NCI-H526 (cell line): Measurements from ENCODE around the gene SCIN.
"Not testable (repeated sequence)": the region's sequence is repeated elsewhere in the genome, so short reads cannot be mapped to it uniquely, and the experiment has no call there.

Source experiments
- DNase-seq, 2 experiments: peaks; one replicate each; lab custom pipeline; 2025; lab: John Stamatoyannopoulos, UW

Gene SCIN

DNA sequence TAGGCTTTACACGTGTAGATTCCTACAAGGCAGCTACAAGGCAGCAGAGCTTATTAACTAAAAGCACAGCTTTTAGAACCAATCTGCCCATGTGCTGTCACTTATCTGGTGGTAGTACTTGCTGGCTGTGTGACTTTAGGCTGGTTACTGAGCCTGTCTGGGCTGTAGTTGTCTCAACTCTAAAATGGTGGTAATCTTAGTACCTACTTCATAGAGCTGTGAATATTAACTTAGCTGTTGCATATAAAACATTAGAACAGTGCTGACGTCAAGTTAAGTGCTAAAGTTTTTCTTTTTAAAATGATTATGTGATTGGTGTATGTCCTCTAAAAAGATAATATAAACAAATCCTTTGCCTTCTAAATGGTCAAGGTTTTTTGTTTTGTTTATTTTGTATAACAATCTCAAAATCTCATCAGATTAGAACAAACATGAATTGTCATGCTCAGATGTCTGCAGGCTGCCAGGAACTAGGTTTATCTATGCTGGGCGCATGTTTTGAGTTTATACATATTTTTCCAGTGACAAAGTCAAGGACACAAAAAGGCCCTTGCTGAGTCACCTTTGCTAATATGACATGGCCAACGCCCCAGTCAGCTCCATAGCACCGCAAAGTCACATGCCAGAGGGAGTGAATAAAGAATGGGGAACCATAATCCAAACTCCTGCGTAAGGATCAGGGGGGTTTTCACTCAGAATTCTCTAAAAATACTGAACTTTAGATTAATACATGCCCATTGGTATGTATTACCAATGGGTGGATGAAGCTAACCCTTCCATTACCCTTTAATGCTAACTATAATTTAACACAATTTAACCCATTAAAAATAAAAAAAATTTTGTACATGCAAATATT lies 77.1 kb downstream of the SCIN start:
- DNase-seq = no peak

DNA sequence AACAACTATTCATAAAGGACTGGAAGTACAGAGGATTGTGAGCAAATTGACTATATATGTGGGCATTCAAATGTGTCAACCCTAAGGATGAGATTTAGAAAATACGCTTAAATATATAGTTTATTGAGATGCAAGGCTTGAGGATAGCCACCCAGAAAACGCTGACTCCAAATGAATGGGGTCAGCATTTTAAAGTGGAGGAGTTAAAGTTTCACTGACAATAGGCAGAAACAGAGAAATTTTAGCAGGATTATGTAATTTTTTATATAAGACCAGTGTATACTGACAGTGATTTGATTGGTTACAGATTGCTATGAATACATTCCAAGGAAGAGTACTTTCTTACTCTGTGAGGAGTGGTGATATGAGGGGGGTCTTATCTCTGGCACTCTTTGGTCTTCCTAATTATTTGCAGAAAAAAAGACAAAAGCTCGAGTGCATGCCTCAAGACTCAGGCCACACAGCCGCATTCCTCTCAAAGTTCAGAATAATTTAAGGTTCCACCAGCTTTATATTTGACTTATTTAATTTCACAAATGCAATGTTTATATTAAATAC lies 78.3 kb downstream of the SCIN start:
- DNase-seq = no peak

DNA sequence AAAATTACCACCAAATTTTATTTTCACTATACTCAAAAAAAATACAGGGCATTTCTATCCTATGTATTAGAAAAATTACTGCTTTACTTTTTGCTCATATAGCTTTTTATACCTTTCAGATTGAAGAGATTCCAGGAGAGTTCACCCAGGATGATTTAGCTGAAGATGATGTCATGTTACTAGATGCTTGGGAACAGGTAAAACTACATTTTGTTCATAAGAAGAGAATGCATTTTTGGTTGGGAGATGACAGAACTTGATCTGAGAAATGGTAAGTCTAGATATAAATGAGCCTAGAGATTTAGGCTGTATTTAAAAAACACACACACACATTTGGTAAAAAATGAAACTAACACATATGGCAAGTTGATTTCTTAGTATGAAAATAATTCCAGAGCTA lies 78.8 kb downstream of the SCIN start:
- no peak for DNase-seq

DNA sequence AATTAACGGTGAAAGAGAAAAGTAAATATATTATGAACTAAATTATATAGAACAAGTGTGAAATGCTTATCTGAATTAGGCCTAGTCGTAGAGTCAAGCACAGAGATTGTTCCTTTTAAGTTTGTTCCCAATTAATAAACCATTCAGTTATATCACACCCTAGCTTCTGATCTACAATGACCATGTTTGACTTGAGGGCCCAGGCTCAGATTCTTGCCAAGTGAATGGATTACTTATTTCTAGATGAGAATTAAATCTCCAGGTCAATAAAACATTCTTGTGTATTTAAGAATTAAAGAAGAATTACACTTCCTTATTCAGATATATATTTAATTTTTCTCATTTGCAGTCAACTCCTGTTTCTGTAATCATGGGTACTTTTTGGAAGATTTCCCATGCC lies 79.6 kb downstream of the SCIN start:
- DNase-seq = no peak

DNA sequence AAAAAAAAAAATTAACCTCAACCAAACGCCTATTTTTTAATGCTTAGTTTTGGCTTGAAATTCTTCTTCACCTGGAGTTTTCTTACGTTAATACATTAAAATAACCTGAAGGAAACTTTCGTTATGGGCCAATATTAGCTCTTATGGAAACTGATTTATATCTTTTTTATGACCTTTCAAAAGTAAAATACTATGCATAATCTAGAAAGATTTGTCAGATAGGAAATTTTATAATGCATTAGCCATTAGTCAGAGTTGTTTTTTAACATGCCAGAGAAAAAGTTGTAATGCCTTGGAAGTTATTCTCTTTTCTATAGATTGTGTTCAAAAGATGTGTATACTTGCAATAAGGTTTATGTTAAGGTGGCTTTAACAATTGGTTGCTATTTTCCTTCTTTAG lies 82.6 kb downstream of the SCIN start:
- no peak for DNase-seq

DNA sequence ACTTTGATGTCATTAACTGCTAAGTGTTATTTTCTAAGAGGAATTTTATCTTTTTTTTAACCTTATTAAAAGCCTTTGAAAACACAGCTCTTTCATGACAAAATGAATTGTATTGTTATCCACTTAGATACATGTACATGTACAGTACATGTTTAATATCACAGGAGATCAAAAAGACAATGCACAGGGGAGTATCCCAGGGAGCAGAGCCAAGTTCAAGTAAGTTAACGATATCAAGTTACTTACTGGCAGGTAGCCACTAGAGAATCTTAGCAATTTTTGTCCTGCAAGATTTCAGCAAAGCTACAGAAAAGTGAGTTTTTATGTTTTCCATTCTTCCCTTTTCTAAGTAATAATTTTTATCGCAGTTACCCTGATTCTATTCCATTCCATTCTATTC lies 83.0 kb downstream of the SCIN start:
- no peak for DNase-seq

DNA sequence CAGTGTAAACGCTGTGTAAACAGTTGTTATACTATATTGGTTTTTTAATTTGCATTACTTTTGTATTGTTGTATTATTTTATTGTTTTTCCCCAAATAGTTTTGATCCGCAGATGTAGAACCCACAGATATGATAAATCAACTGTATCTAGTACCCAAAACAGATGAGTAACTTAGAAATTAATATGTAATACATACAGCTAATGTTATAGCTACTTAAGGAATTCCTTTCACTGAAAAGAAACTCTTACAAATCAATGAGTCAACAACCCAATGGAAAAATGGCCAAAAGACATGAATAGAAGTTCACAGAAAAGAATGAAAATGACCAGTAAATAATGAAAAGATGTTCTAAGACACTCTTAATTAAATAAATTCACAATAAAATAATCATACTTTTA lies 84.6 kb downstream of the SCIN start:
- no peak for DNase-seq

DNA sequence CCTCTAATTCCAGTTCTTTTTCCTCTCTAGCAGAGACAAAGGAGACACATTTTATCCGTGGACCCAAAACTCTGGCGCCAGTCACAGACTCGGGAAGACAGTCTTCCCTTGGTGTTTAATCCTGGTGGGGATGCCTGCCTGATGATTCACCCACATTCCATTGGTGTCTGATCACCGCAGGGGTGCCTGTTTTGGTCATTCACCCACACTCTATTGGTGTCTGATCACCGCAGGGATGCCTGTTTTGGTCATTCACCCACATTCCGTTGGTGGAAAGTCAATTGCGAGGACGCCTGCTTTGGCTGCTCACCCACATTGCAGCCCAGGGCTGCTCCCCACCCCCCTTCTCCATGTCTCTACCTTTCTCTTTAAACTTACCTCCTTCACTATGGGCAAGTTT lies 89.9 kb downstream of the SCIN start:
- DNase-seq = not testable (repeated sequence)

DNA sequence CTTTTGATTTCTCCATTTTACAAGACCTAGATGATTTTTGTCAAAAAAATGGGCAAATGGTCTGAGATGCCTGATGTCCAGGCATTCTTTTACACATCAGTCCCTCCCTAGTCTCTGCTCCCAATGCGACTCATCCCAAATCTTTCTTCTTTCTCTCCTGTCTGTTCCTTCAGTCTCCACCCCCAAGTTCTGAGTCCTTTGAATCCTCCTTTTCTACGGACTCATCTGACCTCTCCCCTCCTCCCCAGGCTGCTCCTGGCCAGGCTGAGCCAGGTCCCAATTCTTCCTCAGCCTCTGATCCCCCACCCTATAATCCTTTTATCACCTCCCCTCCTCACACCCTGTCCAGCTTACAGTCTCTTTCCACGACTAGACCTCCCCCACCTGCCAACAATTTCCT lies 90.5 kb downstream of the SCIN start:
- DNase-seq = not testable (repeated sequence)

DNA sequence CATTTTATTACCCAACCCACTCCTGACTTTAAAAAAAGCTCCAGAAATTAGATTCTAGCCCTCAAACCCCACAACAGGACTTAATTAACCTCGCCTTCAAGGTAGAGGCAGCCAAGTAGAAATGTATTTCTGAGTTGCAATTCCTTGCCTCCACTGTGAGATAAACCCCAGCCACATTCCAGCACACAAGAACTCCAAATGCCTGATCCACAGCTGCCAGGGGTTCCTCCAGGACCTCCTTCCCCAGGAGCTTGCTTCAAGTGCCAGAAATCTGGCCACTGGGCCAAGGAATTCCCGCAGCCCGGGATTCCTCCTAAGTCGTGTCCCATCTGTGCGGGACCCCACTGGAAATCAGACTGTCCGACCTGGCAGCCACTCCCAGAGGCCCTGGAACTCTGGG lies 91.1 kb downstream of the SCIN start:
- no peak for DNase-seq

DNA sequence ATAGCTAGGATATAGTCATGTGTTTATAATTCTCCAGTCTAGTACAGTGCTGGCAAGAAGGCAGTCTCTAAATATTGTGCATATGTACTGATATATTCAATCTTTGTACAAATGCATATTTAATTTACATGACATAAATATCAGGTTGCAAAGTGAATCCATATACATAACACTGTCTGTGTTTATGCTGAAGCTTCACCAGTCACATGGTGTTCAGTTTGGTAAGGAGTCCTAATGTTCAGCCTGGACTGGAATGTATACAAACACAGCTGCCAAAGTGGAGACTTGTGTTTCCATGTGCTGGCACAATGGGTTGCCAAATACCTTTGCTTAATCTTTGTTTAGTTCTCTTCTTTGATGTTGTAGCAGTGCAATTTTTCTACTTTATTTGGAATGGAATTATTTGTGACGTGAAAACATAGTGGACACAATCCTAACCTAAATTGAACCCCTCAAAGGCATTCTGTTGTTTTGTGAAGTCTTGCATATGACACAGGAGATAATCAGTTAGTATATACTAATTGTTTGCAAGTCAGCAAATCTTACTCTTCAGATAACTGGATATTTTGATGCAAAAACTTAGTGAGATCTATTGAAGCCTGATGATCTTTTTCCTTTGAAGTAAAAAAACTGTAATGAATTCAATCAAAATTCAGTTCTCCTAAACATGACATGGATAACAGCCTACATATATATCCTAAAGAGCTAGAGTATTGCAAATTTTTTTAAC lies 99.6 kb downstream of the SCIN start:
- DNase-seq = peak in 1 of 2 experiments; percentile 4

DNA sequence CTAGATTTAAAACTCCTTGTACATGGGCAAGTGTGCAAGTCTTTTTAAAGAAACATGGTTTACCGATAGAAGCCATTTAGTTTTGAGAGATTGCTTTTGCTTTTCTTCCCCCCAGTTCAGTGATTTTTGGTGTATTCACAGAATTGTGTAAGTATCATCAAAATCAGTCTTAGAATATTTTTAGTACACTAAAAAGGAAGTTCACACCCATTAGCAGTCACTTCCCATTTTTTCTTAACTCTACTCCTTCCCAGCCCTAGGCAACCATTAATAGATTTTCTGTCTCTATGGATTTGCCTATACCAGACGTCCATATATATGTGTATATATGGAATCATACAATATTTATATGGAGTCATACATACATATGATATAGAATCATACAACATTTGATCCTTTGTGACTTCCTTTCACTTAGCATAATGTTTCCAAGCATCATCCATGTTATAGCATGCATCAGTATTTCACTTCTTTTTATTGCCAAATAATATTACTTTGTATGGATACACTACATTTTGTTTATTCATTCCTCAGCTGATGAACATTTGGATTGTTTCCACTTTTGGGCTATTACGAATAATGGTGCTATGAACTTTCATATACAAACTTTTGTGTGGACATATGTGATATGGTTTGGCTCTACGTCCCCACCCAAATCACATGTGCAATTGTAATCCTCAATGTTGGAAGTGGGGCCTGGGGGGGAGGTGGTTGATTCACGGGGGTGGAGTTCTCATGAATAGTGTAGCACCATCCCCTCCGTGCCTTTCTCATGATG lies 100.4 kb downstream of the SCIN start:
- DNase-seq = no peak

DNA sequence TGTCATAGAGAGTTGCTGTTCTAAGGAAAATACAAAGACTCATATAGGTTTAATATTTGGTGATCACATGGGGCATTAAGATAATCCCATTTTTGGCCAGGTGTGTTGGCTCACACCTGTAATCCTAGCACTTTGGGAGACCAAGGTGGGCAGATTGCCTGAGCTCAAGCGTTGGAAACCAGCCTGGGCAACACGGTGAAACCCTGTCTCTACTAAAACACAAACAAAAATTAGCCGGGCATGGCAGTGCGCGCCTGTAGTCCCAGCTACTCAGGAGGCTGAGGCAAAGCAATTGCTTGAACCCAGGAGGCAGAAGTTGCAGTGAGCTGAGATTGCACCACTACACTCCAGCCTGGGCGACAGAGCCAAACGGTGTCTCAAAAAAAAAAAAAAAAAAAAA lies 102.9 kb downstream of the SCIN start:
- DNase-seq = not testable (repeated sequence)

DNA sequence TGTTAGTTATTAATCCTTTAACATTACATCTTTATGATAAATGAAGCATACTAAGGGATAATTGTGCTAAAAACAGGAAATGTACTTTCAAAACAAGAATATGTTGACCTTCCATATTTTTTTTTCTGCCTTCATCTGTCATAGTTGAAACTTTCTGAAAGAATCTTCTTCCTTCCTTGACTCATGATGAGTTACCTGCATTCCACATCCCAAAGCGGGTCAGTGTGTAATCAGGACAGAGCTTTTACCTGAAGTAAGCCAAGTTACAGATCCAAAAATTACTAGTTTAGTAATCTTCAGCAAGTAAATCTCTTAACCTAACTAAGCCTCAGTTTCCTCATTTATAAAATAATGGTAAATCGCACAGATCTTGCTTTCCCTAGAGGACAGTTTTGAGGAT lies 103.5 kb downstream of the SCIN start:
- no peak for DNase-seq

DNA sequence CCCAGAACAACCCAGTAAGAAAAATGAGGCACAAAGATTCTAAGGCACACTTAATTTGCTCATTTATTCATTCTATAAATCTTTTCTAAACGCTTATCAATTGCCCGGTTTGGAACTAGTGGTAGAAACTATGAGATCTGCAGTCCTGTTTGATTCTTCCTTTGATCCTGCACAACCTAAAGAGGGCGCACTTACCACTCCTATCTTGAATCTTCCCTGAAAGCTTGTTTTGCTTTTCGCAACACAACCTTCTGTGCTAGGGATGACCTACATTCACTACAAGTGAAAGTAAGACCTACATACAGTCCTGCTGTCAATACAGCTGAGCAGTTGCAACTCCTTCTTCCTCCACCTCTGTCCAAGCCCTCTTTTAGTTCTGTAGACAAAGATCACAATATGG lies 104.3 kb downstream of the SCIN start:
- peak in 1 of 2 experiments; percentile 42 for DNase-seq

DNA sequence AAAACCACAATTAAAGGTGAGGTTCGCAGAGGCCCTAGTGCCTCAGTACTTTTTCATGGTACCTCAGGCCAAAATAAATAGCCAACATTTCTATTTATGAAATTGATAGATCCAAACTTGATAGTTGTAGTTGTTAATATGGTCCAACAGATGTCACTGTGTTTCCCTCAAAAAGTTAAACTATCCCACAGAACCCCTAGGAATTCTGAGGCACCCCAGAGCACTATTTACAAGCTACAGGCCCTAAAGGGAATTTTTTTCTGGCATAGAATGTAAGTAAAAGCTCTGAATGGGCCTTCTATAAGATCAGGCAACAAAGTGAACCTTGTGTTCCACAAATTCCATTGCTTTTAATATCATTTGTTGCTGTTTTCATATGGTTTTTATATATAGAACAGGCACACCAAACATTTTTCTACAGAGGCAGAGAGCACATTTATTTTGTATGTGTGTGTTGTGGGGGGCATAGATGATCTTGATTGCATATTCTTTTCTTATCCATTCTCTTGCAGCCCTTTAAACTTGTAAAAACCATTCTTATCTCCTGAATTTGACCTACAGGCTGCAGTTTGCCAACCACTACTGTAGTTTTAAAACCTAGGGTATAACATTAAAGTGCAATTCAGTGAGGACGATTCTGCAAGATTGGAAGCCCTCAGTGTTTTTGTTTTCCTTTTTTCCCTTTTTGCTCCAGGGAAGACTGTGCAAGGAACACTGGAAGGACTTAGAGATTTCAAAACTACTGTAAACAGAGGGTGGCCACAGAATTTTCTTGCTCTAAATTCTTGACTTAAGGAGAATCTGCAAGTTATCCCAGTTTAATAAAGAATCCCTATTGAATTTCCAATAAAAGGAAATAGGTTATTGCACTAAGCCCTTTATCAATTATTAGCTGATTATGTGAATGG lies 113.4 kb downstream of the SCIN start:
- DNase-seq = peak in 1 of 2 experiments; percentile 31

DNA sequence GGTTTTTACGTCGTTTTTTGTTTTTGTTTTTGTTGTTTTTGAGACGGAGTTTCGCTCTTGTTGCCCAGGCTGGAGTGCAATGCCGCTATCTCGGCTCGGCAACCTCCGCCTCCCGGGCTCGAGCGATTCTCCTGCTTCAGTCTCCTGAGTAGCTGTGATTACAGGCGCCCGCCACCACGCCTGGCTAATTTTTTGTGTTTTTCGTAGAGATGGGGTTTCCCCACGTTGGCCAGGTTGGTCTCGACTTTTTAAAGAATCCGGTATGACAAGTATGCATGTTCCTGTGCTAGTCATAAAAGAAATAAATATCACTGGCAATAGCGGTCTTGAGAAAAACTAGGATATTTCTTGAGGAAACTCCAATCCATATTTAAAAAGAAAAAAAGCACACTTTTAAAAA lies 114.2 kb downstream of the SCIN start:
- no peak for DNase-seq

DNA sequence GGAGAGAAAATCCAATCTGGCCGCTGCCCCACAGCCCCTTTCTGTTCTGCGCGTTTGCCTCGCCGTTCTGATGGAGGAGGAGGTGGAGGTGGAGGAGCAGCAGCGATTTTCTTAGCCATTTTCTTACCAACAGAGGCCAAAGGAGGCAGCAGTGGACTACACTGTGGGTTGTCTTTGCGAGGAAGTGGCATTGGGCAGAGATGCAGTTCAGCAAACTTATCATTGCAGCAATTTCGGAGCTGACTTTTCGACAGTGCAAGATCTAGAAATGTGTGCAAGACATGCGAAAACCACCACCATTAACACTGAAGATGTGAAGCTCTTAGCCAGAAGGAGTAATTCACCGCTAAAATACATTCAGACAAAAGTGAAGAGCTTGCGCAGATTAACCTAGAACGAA lies 115.0 kb downstream of the SCIN start:
- peak in 1 of 2 experiments; percentile 36 for DNase-seq

DNA sequence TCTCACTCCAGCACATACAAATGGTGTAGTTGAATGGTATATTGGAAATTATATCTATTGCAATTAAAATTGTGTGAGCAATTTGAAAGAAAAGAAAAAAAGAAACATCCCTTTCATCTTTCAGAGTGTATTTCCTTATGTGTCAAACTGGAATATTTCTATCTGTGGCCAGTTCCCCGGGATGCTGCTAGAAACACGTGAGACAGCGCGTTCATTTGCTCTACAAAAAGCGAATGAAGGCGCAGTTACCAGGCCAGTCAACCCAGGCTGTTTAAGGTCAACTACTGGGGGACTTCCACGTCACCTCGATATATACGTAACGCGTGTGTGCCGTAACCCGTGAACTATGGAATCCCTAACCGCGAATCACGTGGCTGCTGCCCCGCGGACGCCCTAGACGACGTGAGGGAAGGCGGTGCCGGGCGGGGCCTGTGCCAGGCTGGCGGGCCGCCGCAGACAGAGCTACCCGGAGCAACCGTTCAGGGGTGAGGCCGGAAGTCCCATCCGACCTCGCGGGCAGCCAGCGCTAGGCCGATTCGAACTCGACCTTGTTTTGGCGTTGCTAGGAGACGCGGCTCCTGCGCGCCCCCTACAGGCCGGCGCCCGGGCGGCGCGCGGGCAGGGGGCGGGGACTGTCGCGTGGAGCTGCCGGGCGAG lies 115.8 kb downstream of the SCIN start:
- DNase-seq = peak; percentile 84 to 96

DNA sequence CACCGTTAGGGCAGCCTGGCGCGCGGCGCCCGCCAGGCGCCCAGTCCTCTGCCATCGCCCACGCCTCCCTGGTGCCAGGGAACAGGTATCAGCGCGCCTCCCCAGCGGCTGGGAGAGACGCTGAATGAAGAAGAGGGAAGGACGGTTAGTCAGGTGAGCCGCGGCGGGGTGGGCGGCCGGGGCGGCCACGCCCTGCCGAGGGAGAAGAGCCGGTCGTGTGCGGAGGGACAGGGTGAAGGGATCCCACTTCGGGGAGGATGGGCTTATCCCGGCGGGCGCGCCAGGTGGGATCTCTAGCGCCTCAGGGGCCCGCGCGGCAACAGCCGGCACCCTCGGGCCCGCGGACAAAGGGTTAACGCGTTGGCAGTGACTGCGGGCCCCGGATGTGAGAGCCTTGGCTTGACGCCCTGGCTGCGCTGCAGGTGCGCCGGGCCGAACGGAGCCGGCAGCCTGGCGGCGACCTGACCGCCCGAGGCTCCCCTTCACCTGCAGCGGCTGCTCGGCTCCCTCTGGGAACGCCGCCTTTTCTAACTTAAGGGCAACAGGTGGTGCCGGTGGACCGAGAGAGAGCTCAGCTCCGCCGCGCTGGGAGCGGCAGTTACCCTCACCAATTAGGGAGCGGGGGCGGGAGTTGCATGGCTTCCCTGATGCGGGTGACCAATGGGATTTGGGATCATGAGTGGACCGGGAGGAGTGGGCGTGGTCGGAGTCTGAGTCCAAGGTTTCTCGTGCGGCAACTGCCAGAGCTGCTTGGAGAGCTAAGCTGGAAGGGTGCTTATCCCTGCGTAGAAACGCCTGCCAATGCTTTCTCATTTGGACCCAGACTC lies 116.6 kb downstream of the SCIN start, which contains the start of gene ARL4A:
Gene ARL4A (plus strand): TSS at position 743 of the 827 bp plus-strand sequence. CDS start 622 bp downstream, outside the sequence.
- peak; percentile 98 to 99 for DNase-seq
